ENCODE data around the gene ADK.

- TF ChIP-seq EZH2 (IDR thresholded peaks at IDR 0.05; ENCODE audit: insufficient read depth, low read length): no peak
- TF ChIP-seq CTCF (IDR thresholded peaks at IDR 0.05; ENCODE audit: insufficient read depth, low read depth, low read length): no peak
These were observed 494.7 kb downstream of the ADK start for GRCh38 chr10:74645692-74646091.
